ENCODE data around the gene SCAF8.
"Not testable (repeated sequence)": the region's sequence is repeated elsewhere in the genome, so short reads cannot be mapped to it uniquely, and the experiment has no call there.

SCAF8 gene

GRCh38 chr6:154736618-154737259, 3.5 kb downstream of the SCAF8 start:
- no peak for DNase-seq (ENCODE audit: low read depth)

DNA sequence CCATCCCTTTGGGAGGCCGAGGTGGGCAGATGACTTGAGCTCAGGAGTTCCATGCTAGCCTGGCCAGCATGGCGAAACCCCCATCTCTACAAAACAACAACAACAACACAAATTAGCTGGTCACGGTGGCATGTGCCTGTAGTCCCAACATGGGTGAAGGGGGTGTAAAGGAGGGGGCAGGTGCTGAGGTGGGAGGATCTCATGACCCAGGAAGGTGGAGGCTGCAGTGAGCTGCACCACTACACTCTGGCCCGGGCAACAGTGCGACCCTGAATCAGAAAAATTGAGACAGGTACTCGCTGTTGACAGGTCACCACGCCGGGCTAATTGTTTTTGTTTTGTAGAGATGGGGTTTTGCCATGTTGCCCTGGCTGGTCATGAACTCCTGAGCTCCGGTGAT, 4.2 kb downstream of the SCAF8 start:
- no peak for DNase-seq (ENCODE audit: low read depth)

- no peak for DNase-seq (ENCODE audit: low read depth)
Measured at GRCh38 chr6:154738551-154738961, 5.3 kb downstream of the SCAF8 start.

DNA sequence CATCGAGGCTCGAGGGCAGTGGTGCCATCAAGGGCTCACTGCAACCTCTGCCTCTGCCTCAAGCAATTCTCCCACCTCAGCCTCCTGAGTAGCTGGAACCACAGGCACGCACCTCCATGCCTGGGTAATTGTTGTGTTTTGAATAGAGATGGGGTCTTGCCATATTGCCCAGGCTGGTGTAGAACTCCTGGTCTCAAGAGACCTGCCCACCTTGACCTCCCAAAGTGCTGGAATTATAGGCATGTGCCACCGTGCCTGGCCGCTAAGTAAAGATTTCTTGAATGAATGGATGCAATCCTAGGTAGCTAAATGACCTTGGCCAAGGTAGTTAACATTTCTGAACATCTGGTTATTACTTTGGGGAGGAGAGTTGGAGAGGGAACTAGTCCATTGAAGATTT, 7.4 kb downstream of the SCAF8 start:
- no peak for DNase-seq (ENCODE audit: low read depth)

DNA sequence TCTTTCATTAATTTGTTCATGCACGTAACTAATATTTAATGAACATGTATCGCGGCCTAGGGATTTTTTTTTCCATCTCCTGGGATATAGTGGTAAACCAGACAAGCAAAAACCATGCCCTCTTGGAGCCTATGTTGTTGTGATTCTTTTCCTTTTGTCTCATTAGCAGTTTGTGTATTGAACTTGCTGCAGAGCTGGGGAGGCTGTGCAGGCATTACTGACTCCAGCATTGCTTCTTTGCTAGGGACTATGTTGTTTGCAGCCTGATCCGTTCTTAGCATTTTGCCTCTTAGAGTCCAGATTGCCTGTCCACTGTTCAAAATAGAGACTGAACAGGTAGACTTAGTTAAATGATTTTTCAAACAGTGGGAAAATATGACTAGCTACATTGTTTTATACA, 9.7 kb downstream of the SCAF8 start:
- DNase-seq (ENCODE audit: low read depth), result no peak

DNA sequence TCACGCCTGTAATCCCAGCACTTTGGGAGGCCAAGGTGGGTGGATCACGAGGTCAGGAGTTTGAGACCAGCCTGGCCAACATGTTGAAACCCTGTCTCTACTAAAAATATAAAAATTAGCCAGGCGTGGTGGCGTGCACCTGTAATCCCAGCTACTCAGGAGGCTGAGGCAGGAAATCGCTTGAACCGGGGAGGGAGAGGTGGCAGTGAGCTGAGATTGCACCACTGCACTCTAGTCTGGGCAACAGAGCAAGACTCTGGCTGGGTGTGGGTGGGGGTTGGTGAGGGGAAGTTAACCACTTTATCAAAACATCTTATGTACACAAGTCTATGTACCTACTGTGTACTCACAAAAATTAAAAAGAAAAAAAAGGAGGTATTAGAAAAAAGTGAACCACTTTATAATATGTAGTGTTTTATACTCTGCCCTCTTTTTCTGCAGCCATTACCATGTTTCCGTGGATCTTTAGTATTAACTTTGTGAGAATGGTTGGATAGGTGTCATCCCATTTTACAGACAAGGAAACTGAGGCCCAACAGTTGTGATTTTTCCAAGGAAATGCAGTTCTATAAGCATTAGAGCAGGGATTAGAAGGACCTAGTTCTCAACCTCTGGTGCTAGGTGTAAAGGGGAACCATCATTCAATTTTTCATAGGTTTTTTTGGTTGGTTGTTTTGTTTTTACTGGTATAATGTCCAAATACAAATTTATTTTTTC, 11.0 kb downstream of the SCAF8 start:
- not testable (repeated sequence) for DNase-seq (ENCODE audit: low read depth)

GRCh38 chr6:154745243-154745642, 12.0 kb downstream of the SCAF8 start:
- no peak for DNase-seq (ENCODE audit: low read depth)

- no peak for DNase-seq (ENCODE audit: low read depth)
Measured at GRCh38 chr6:154749341-154749740, 16.1 kb downstream of the SCAF8 start.

GRCh38 chr6:154751011-154751800, 18.0 kb downstream of the SCAF8 start:
- DNase-seq (ENCODE audit: low read depth), result no peak

GRCh38 chr6:154752022-154752421, 18.8 kb downstream of the SCAF8 start:
- no peak for DNase-seq (ENCODE audit: low read depth)

DNA sequence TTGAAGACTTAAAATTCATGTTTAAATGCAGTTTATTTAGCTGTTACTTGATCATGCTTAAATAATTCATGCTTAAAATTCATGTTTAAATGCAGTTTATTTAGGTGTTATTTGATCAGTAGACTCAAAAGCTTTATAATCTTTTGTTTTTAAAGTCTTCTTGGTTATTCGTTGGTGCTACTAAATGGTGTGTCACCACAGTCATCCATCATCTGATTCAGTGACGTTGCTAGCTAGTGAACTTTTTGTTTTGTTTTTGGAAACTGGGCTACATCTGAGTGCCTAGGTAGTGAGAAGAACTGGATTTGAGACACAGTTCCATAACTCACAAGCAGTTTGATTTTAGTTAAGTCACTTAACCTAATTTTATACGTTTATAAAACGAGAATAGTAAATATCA, 20.9 kb downstream of the SCAF8 start:
- no peak for DNase-seq (ENCODE audit: low read depth)

- no peak for DNase-seq (ENCODE audit: low read depth)
Measured at GRCh38 chr6:154757352-154758050, 24.3 kb downstream of the SCAF8 start.

DNA sequence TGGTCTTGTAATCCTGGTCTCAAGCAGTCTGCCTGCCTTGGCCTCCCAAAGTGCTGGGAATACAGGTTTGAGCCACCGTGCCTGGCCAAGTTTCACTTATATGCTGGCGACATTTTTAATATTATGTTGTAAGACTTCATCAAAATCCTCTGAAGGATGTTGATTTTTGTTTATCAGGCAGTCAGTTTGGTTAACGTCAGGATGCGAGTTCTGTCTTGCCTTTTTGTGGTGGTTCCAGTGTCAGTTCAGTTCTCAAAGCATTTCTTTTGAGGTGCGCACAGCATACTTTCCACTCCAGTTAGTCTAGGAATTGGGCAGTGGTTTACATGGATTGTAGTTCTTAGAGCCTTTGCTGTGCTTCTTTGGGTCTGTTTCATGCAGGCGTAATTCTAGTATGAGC, 24.9 kb downstream of the SCAF8 start:
- no peak for DNase-seq (ENCODE audit: low read depth)

DNA sequence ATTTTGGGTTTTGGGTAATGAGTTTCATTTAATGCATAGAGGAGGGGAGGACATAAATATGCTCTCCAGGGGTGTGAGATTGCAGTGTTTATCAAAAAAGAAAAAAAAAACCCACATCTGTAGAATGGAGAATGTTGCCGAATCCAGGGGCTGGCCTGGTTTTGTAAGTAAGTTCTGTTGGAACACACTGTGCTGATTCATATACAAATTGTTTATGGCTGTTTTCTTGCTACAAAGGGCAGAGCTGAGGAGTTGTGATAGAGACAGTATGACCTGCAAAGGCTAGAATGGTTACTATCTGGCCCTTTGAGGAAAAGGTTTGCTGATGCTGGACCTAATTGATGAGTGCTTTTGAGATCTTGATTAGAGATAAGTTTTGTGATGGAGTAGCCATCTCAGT, 30.4 kb downstream of the SCAF8 start:
- DNase-seq (ENCODE audit: low read depth), result no peak

DNA sequence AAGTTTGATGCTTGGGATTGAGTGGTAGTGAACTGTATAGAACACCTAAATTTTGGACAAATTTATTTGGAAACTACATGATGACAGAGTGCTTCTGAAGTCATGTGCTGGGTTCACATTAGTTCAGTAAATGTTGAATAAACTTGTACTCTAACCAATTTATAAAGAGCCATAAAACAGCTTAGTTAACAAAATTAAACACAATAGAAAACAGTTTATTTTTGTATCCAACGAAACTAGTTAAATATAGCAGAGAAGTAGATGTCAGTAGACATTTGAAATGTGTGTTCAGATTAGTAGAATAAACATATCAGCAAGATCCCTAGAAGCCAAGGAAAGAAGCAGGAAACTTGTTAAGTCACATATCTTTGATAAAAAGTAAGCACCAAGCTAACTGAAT, 32.1 kb downstream of the SCAF8 start:
- DNase-seq (ENCODE audit: low read depth), result no peak

DNA sequence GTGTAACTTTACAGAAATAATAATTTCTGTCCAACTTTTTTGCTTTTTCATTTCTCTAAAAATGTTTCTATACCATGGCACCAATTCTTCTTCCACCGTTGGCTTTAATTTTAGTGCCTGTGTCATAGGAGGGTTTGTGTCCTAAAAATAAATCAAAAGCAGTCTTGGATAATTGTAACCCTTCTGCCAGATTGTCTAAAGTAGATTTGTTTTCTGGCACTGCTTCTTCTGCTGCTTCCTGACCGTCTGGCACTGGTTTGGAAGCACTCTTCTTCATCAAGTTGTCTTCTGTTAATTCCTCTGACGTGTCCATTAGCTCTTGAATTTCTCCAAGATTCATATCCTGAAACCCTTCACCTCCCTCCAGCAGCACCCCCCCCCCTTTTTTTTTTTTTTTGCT, 33.1 kb downstream of the SCAF8 start:
- DNase-seq (ENCODE audit: low read depth), result no peak

DNA sequence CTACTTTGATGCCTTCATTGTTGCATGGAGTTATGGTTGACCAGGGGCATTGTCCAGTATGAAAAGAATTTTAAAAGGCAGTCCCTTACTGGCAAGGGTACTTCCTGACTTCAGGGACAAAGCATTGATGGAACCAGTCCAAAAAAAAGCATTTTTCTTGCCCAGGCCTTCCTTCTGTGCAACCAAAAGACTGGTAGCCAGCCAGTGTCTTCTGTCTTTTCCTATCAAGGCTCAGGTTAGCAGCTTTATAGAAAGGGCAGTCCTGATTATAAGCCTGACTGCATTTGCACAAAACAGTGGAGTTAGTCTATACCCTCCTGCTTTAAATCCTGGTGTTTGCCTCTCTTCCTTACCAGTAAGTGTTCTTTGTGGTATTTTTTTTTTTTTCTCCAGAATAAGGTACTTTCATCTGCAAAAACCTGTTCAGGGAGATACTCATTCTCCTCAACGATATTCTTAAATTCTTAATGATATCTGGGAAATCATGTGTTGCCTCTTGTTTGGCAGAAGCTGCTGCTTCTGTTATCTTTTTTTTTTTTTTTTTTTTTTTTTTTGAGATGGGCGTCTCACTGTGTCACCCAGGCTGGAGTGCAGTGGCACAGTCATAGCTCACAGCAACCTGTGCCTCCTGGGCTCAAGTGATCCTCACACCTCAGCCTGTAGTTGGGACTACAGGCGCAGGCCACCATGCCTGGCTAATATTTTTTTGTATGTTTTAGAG, 33.9 kb downstream of the SCAF8 start:
- no peak for DNase-seq (ENCODE audit: low read depth)

- no peak for DNase-seq (ENCODE audit: low read depth)
Measured at GRCh38 chr6:154768280-154768679, 35.1 kb downstream of the SCAF8 start.

DNA sequence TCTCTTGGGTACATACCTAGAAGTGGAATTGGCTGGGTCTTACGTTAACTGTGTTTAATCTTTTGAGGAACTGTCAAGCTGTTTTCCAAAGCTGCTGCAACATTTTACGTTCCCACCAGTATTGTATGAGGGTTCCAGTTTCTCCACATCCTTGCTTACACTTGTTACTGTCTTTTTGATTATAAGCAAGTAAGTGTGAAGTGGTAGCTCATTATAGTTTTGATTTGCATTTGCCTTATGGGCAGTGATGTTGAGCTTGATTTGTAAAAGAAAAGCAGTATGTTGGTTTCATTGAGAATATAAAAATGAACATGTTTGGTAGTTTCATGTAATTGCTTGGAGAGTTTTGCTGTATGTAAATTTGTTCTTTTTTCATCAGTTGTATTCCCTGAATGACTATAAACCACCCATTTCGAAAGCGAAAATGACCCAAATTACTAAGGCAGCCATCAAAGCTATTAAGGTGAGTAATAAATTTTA, 40.4 kb downstream of the SCAF8 start:
- DNase-seq (ENCODE audit: low read depth), result no peak

GRCh38 chr6:154779157-154779556, 45.9 kb downstream of the SCAF8 start:
- not testable (repeated sequence) for DNase-seq (ENCODE audit: low read depth)

GRCh38 chr6:154782193-154782592, 49.0 kb downstream of the SCAF8 start:
- no peak for DNase-seq (ENCODE audit: low read depth)

GRCh38 chr6:154783229-154783628, 50.0 kb downstream of the SCAF8 start:
- DNase-seq (ENCODE audit: low read depth), result no peak
